IMR-90 (cell line): ENCODE results near the gene FBXL19. TPM values are rescaled to one million over a fixed set of nuclear protein-coding genes. Genes with fewer than 3 reads are reported as not detected.

Experiments used
- ATAC-seq: fragments of 200-7000 bp; cut with Tn5 transposase; 2 replicates; pipeline ENCODE4 v1.9.1; 2020; ENCODE audit warnings: low read depth, mild to moderate bottlenecking, moderate library complexity
- BruUV-seq: library from RNA; stranded (reverse); fragments of 400-500 nt; replicated peaks from 2 replicates; lab custom pipeline; 2021; lab: Mats Ljungman, UMichigan
- CTCF ChIA-PET: fragments of 300-600 bp; formaldehyde crosslinking; extraction: SDS; loops from one replicate; lab custom pipeline; 2021; ENCODE audit warnings: antibody characterized with exemption; lab: Yijun Ruan, JAX
- POLR2A ChIA-PET: fragments of 300-600 bp; sonication (Branson Sonifier 250); formaldehyde crosslinking; loops from one replicate; lab custom pipeline; 2022; ENCODE audit warnings: antibody characterized with exemption; ENCODE audit not compliant: unreplicated experiment; lab: Charles Lee
- DNase-seq: peaks from one replicate; pipeline ENCODE4 v3.0.0; 2013
- H2AFZ ChIP-seq: replicated peaks from 2 replicates; pipeline ENCODE3; 2013; ENCODE audit warnings: low read length, mild to moderate bottlenecking; ENCODE audit not compliant: poor library complexity
- H2AK5ac ChIP-seq: 2 replicates; pipeline ENCODE4 v1.6.1; 2013; ENCODE audit warnings: low read depth, low read length, inconsistent platforms
- H2AK9ac ChIP-seq: replicated peaks from 2 replicates; pipeline ENCODE3; 2013; ENCODE audit warnings: mild to moderate bottlenecking, low read depth, low read length, moderate library complexity; ENCODE audit not compliant: poor library complexity
- H2BK120ac ChIP-seq: 2 replicates; pipeline ENCODE4 v1.6.1; 2013; ENCODE audit warnings: low read depth, low read length, inconsistent platforms
- H2BK15ac ChIP-seq: 3 replicates; pipeline ENCODE4 v1.6.1; 2013; ENCODE audit warnings: low read depth, low read length, inconsistent platforms
- H2BK20ac ChIP-seq: 2 replicates; pipeline ENCODE4 v1.6.1; 2013; ENCODE audit warnings: low read depth, mild to moderate bottlenecking, inconsistent platforms, low read length, moderate library complexity
- H2BK5ac ChIP-seq: 2 replicates; pipeline ENCODE4 v1.6.1; 2013; ENCODE audit warnings: mild to moderate bottlenecking, low read depth, low read length, inconsistent platforms; ENCODE audit not compliant: poor library complexity, severe bottlenecking
- H3K14ac ChIP-seq: replicated peaks from 2 replicates; pipeline ENCODE4 v1.6.1; 2013; ENCODE audit warnings: low read depth, low read length, inconsistent platforms
- H3K18ac ChIP-seq: 2 replicates; pipeline ENCODE4 v1.6.1; 2013; ENCODE audit warnings: low read depth, low read length, control low read depth
- H3K23ac ChIP-seq: 2 replicates; pipeline ENCODE4 v1.6.1; 2013; ENCODE audit warnings: low read depth, low read length, inconsistent platforms
- H3K27ac ChIP-seq: 2 replicates; pipeline ENCODE4 v1.5.1; 2013; ENCODE audit warnings: mild to moderate bottlenecking, control low read depth, low read length; ENCODE audit not compliant: insufficient read depth
- H3K27me3 ChIP-seq: 2 replicates; pipeline ENCODE4 v1.6.1; 2013; ENCODE audit warnings: low read length; ENCODE audit not compliant: control insufficient read depth, insufficient read depth
- H3K36me3 ChIP-seq: 2 replicates; pipeline ENCODE4 v1.6.1; 2013; ENCODE audit warnings: low read length, mixed read lengths; ENCODE audit not compliant: control insufficient read depth, insufficient read depth
- H3K4ac ChIP-seq: 2 replicates; pipeline ENCODE4 v1.6.1; 2013; ENCODE audit warnings: low read depth, low read length, inconsistent platforms
- H3K4me1 ChIP-seq: 2 replicates; pipeline ENCODE4 v1.6.1; 2013; ENCODE audit warnings: low read length, mixed read lengths; ENCODE audit not compliant: control insufficient read depth, insufficient read depth
- H3K4me2 ChIP-seq: 2 replicates; pipeline ENCODE4 v1.6.1; 2013; ENCODE audit warnings: low read depth, mild to moderate bottlenecking, control low read depth, low read length, moderate library complexity
- H3K4me3 ChIP-seq: 2 replicates; pipeline ENCODE4 v1.5.1; 2013; ENCODE audit warnings: low read depth, mild to moderate bottlenecking, control low read depth, low read length, moderate library complexity; ENCODE audit not compliant: insufficient read depth
- H3K56ac ChIP-seq: 2 replicates; pipeline ENCODE4 v1.6.1; 2013; ENCODE audit warnings: low read length, inconsistent platforms; ENCODE audit not compliant: insufficient read depth; ENCODE audit errors: extremely low read depth
- H3K79me1 ChIP-seq, 2 experiments: 2 replicates each; pipeline ENCODE4 v1.6.1; 2013; ENCODE audit warnings: low read length in 2 of 2, inconsistent platforms in 1 of 2, low read depth in 1 of 2
- H3K9ac ChIP-seq: 2 replicates; pipeline ENCODE4 v1.6.1; 2013; ENCODE audit warnings: low read depth, low read length, control low read depth
- H3K9me1 ChIP-seq: 2 replicates; pipeline ENCODE4 v1.6.1; 2013; ENCODE audit warnings: low read length, inconsistent platforms; ENCODE audit not compliant: insufficient read depth
- H3K9me3 ChIP-seq: 2 replicates; pipeline ENCODE4 v1.6.1; 2013; ENCODE audit warnings: low read length; ENCODE audit not compliant: control insufficient read depth, insufficient read depth
- H4K20me1 ChIP-seq: 2 replicates; pipeline ENCODE4 v1.6.1; 2013; ENCODE audit warnings: low read length, inconsistent platforms; ENCODE audit not compliant: insufficient read depth
- H4K5ac ChIP-seq: 2 replicates; pipeline ENCODE4 v1.6.1; 2013; ENCODE audit warnings: mild to moderate bottlenecking, low read depth, low read length, control low read depth
- H4K8ac ChIP-seq, 2 experiments: 2 replicates each; pipeline ENCODE4 v1.6.1; 2013; ENCODE audit warnings: low read depth in 2 of 2, low read length in 2 of 2, control low read depth in 1 of 2, inconsistent platforms in 1 of 2
- H4K91ac ChIP-seq: 2 replicates; pipeline ENCODE4 v1.6.1; 2013; ENCODE audit warnings: low read depth, low read length, inconsistent platforms; ENCODE audit not compliant: insufficient read depth
- BHLHE40 ChIP-seq: fragments of 150-350 bp; IDR thresholded peaks from 2 replicates; pipeline ENCODE4 v1.6.1; 2016; ENCODE audit warnings: mild to moderate bottlenecking, low read depth, low read length
- CEBPB ChIP-seq: IDR thresholded peaks from 2 replicates; pipeline ENCODE4 v1.6.1; 2012; ENCODE audit warnings: low read depth, low read length, improper control_type of control experiment
- CHD1 ChIP-seq: IDR thresholded peaks from 2 replicates; pipeline ENCODE4 v1.6.1; 2012; ENCODE audit warnings: low read depth, low read length, improper control_type of control experiment
- CTCF ChIP-seq: conservative IDR thresholded peaks from 2 replicates; pipeline ENCODE4 v1.5.1; 2012; ENCODE audit warnings: mild to moderate bottlenecking, low read depth, low read length, improper control_type of control experiment
- ELK1 ChIP-seq: fragments of 150-350 bp; IDR thresholded peaks from 2 replicates; pipeline ENCODE4 v1.6.1; 2016; ENCODE audit warnings: low read depth, mild to moderate bottlenecking, low read length, moderate library complexity, borderline replicate concordance
- FOS ChIP-seq: fragments of 150-350 bp; IDR thresholded peaks from 2 replicates; pipeline ENCODE4 v1.6.1; 2016; ENCODE audit warnings: low read depth, low read length
- MAFK ChIP-seq: IDR thresholded peaks from 2 replicates; pipeline ENCODE4 v1.6.1; 2012; ENCODE audit warnings: low read depth, low read length, improper control_type of control experiment
- MAZ ChIP-seq: IDR thresholded peaks from 2 replicates; pipeline ENCODE4 v1.6.1; 2012; ENCODE audit warnings: low read depth, mild to moderate bottlenecking, low read length, improper control_type of control experiment, moderate library complexity, borderline replicate concordance
- MXI1 ChIP-seq: IDR thresholded peaks from 2 replicates; pipeline ENCODE4 v1.6.1; 2012; ENCODE audit warnings: low read depth, mild to moderate bottlenecking, low read length, moderate library complexity, borderline replicate concordance
- NFE2L2 ChIP-seq: fragments of 150-350 bp; IDR thresholded peaks from 2 replicates; pipeline ENCODE4 v1.6.1; 2016; ENCODE audit warnings: low read depth, mild to moderate bottlenecking, low read length
- POLR2A ChIP-seq: IDR thresholded peaks from 2 replicates; pipeline ENCODE4 v1.6.1; 2012; ENCODE audit warnings: mild to moderate bottlenecking, low read depth, low read length
- RAD21 ChIP-seq: IDR thresholded peaks from 2 replicates; pipeline ENCODE4 v1.6.1; 2012; ENCODE audit warnings: low read length, improper control_type of control experiment
- RFX5 ChIP-seq: IDR thresholded peaks from 2 replicates; pipeline ENCODE4 v1.8.0; 2012; ENCODE audit warnings: low read depth, mild to moderate bottlenecking, low read length, moderate library complexity
- SMC3 ChIP-seq: fragments of 150-350 bp; IDR thresholded peaks from 2 replicates; pipeline ENCODE4 v1.6.1; 2016; ENCODE audit warnings: low read depth, mild to moderate bottlenecking, antibody characterized with exemption, low read length, moderate library complexity
- USF2 ChIP-seq: fragments of 150-350 bp; IDR thresholded peaks from 2 replicates; pipeline ENCODE4 v1.6.1; 2017; ENCODE audit warnings: mild to moderate bottlenecking, antibody characterized with exemption, low read length, low read depth
- WGBS, 2 experiments: methylation state at CpG; one replicate each; pipeline versions ENCODE4 v1.1.5 to v1.1.7; 2013; ENCODE audit warnings: missing lambda C conversion rate in 2 of 2; ENCODE audit not compliant: insufficient read length in 1 of 2; ENCODE audit errors: extremely low coverage in 2 of 2; 5-methylcytosine and 5-hydroxymethylcytosine counted together
- dilution Hi-C: fragments of 300-500 bp; cut with HindIII; formaldehyde crosslinking; loops from one replicate; pipeline ENCODE4 v1.14.3; 2018; ENCODE audit warnings: low sequenced_read_pairs; ENCODE audit not compliant: unreplicated experiment
- in situ Hi-C: fragments of 300-500 bp; cut with MboI; formaldehyde crosslinking; loops from 3 replicates; pipeline ENCODE4 v1.14.3; 2019; ENCODE audit warnings: low sequenced_read_pairs, inconsistent platforms, mixed read lengths
- intact Hi-C: fragments of 100-400 bp; cut with micrococcal nuclease; formaldehyde crosslinking; loops from 2 replicates; pipeline ENCODE4 v1.10.0; 2022
- polyA plus RNA-seq, 3 experiments: library from polyadenylated mRNA; depleted of rRNA; stranded (reverse); fragments of >200 nt; gene quantifications; 2 replicates each; pipeline ENCODE4 v1.2.3, GENCODE V29; 2012; ENCODE audit warnings: low replicate concordance in 1 of 3
- total RNA-seq: library from RNA; depleted of rRNA; stranded (reverse); fragments of >200 nt; gene quantifications from 2 replicates; pipeline ENCODE4 v1.2.3, GENCODE V29; 2012

The FBXL19 gene
- total and polyA plus RNA-seq, 2 of the 4 experiments (the other 2 are of a cell fraction): 5.0 to 13.8 TPM

- peak overlapping the region; percentile 47 for H2AFZ ChIP-seq
- H3K4me3 ChIP-seq: no peak overlapping the region
- no peak overlapping the region for H2AK9ac ChIP-seq
- H2BK5ac ChIP-seq: no peak overlapping the region
- H4K91ac ChIP-seq: no peak overlapping the region
- no peak overlapping the region for H3K14ac ChIP-seq
- H2BK20ac ChIP-seq: no peak overlapping the region
- no peak overlapping the region for H3K18ac ChIP-seq
- no peak overlapping the region for H2BK15ac ChIP-seq
- ATAC-seq (peak; percentile 7; the same call in 1 of the 2 replicates), DNase-seq (peak; percentile 71)
- peaks cover 11% of the 10 kb centered on the region; the same call in 1 of the 2 replicates for H3K9me1 ChIP-seq
- in situ Hi-C loops (no loop called here), intact Hi-C loops (loop anchor here (1.0 to 10.0 kb wide), 4 partner anchors 121 to 911 kb away; partner anchors contain the start of genes ZNF646 and ZNF668), dilution Hi-C loops (no loop called here)
- H4K5ac ChIP-seq: no peak overlapping the region
- H3K4me1 ChIP-seq: peaks cover 9% of the 10 kb centered on the region
- no peak overlapping the region for H3K4me2 ChIP-seq
- H2BK120ac ChIP-seq: no peak overlapping the region
- H4K20me1 ChIP-seq: peaks cover 13% of the 10 kb centered on the region
- peaks cover 18 to 47% of the 10 kb centered on the region in 2 experiments; a peak in 3 of 4 replicates for H3K79me1 ChIP-seq
- no peak overlapping the region for H3K9ac ChIP-seq
- no peak overlapping the region for H4K8ac ChIP-seq
- CTCF ChIA-PET: interaction anchor here (0.6 to 1.3 kb wide), 5 partner anchors 15 to 489 kb away, joined by 3 to 4 read pairs (median 3); partner anchors contain the start of gene ZNF843
- BruUV-seq: no TSS peak
- no peak overlapping the region for H3K27ac ChIP-seq
- no peak overlapping the region for H3K56ac ChIP-seq
- H2AK5ac ChIP-seq: no peak overlapping the region
- POLR2A ChIA-PET: interaction anchor here (0.6 kb wide), 1 partner anchor 507 kb away, joined by 3 read pairs; no protein-coding TSS in a partner anchor
- no peak overlapping the region for H3K23ac ChIP-seq
- no peaks in the 10 kb centered on the region for H3K9me3 ChIP-seq
- H3K27me3 ChIP-seq: no peaks in the 10 kb centered on the region
- 0% methylated on average over 2 of the region's 15 CpGs; no CpG with 5 or more reads in 1 of the 2 experiments for WGBS, 2 experiments
- H3K36me3 ChIP-seq: peaks cover 4% of the 10 kb centered on the region; the same call in 1 of the 2 replicates
- 0 out of 2 replicates have a peak overlapping the region, but pooled peaks have one; percentile 15 for H3K4ac ChIP-seq
- TF ChIP-seq SMC3 (peak; percentile 50; the same call in 1 of the 2 replicates), NFE2L2 (no peak), FOS (no peak), MXI1 (no peak), USF2 (no peak), CHD1 (no peak), RAD21 (peak; percentile 74), POLR2A (no peak), CTCF (peak; percentile 69), CEBPB (no peak), MAFK (no peak), MAZ (0 out of 2 replicates have a peak, but pooled peaks have one; percentile 29), ELK1 (no peak), RFX5 (no peak), BHLHE40 (no peak)
Observed at GRCh38 chr16:30953511-30954124, 30.2 kb downstream of the FBXL19 start.
